GM12801 (cell line): ENCODE data around the gene ABI2.

Experiments used
- CTCF ChIP-seq: IDR thresholded peaks from one replicate; pipeline ENCODE4 v1.5.1; 2011; ENCODE audit warnings: control low read depth; ENCODE audit not compliant: insufficient read length; ENCODE audit errors: extremely low read depth

The ABI2 gene

GRCh38 chr2:203326356-203326755 is 1.8 kb upstream of the ABI2 start:
- TF ChIP-seq CTCF: no peak

- TF ChIP-seq CTCF: no peak
Measured at GRCh38 chr2:203327582-203327900, 653 bp upstream of the ABI2 start.

- TF ChIP-seq CTCF: no peak
Measured at GRCh38 chr2:203328760-203329540, 756 bp downstream of the ABI2 start.

- no peak for TF ChIP-seq CTCF
Measured at GRCh38 chr2:203330434-203330833, 2.2 kb downstream of the ABI2 start.

- TF ChIP-seq CTCF: no peak
Measured at GRCh38 chr2:203338322-203338721, 10.1 kb downstream of the ABI2 start.

GRCh38 chr2:203340791-203341487 is 12.7 kb downstream of the ABI2 start:
- TF ChIP-seq CTCF: no peak

GRCh38 chr2:203341741-203342310 is 13.6 kb downstream of the ABI2 start:
- no peak for TF ChIP-seq CTCF
